Islet of Langerhans (tissue), 1 donor: ENCODE data around the gene GGPS1.
"Not testable (repeated sequence)": the region's sequence is repeated elsewhere in the genome, so short reads cannot be mapped to it uniquely, and the experiment has no call there.

Source experiments
- FAIRE-seq: peaks from one replicate; lab custom pipeline; 2011; peaks lifted over from hg19 to GRCh38; lab: Jason Lieb, UNC

GGPS1 gene

GRCh38 chr1:235328271-235329138 lies at the start of gene GGPS1:
TSS of gene GGPS1 (plus strand) at chr1:235328570. CDS start at chr1:235335265, 6,695 bp downstream.
- peak; percentile 96 for FAIRE-seq

DNA sequence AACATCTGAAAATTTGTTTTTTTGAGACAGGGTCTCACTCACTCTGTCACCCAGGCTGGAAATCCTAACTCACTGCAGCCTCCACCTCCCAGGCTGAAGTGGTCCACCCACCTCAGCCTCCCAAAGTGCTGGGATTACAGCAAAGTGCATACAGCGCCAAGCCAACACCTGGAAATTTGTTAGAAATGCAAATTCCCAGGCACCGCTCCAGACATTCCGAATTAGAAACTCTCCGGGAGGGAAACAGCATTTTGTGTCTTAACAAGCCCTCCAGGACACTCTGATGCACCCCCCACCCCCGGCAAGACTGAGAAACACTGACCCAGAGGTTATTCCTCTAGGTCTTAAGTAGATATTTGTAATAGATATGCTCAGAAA lies 49.5 kb upstream of the GGPS1 start:
- no peak for FAIRE-seq

GRCh38 chr1:235279694-235280093 lies 48.7 kb upstream of the GGPS1 start:
- FAIRE-seq = no peak

- no peak for FAIRE-seq
Measured at GRCh38 chr1:235280467-235280866, 47.9 kb upstream of the GGPS1 start.

- FAIRE-seq = not testable (repeated sequence)
Measured at GRCh38 chr1:235283636-235284035, 44.7 kb upstream of the GGPS1 start.

DNA sequence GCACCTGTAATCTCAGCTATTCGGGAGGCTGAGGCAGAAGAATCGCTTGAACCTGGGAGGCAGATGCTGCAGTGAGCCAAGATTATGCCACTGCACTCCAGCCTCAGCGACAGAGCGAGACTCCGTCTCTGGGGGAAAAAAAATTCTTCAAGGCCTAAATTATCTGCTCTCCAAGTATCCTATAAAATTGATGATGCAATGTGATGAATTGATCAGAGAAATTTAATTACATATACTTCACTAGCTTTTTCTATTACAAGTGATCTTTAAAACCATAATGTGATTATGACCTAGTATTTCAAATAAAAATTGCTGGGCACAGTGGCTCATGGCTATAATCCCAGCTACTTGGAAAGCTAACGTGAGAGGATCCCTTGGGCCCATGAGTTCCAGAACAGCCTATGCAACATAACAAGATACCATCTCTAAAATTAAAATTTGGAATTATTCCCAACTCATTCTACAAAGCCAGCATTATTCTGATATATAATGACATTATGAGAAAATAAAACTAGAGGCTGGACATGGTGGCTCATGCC lies 44.1 kb upstream of the GGPS1 start:
- FAIRE-seq = no peak

GRCh38 chr1:235286667-235287066 lies 41.7 kb upstream of the GGPS1 start:
- FAIRE-seq = no peak

DNA sequence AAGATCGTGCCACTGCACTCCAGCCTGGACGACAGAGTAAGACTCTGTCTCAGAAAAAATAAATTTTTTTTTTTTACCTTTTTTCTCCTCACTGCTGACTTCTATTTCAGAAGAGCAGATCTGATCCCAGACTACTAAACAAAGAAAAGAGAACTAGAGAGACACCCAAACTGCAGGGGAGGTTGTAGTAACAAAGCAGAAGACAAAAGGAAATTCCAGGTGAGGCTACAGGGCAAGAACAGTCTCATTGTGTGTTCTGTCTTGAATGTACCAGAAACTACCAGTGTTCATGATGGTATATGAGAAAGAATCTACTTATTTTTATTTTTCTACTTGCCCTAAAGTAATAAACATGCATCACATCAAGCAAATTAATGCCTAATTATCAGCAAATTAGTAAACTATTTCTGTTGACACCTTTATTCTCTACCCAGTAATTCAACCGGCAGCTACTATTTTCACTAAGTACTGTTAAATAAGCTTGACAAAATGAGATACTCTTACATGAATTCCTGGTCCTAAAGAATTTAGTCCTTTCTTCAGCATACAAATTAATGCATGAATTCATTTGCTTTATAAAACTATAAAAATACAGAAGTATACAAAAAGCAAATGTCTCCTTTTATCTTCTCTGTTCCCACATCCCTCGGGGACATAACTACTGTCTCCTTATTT lies 41.0 kb upstream of the GGPS1 start:
- no peak for FAIRE-seq

DNA sequence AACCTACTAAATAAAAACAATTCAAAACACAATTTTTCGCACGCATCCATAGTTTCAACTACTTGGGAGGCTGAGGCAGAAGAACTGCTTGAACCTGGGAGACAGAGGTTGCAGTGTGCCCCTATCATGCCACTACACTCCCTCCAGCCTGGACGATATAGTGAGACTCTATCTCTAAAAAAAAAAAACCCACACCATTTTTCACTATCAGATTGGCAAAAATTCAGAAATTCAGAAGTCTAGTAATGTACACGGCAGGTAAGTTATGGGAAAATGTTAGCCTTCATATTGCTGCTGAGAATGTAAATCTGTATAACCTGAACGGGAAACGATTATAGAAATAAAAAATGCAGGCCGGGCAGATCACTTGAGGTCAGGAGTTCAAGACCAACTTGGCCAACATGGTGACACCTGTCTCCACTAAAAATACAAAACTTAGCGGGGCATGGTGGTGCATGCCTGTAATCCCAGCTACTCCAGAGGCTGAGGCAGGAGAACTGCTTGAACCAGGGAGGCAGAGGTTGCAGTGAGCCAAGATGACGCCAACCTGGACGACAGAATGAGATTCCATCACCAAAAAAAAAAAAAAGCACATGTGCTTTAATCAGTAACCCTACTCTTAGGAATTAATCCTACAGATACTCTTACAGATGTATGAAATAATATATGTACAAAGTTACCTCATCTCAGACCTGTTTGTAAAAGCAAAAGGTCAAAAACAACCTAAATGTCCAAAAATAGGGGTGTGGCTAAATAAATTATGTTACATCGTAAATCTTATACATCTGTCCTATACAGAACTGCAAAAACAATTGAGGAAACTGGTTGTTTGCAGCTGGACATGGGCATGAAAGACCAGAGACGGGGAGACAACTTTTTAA lies 38.3 kb upstream of the GGPS1 start:
- FAIRE-seq = no peak

- FAIRE-seq = no peak
Measured at GRCh38 chr1:235290740-235291502, 37.4 kb upstream of the GGPS1 start.

GRCh38 chr1:235291599-235292091 lies 36.7 kb upstream of the GGPS1 start:
- FAIRE-seq = no peak

- no peak for FAIRE-seq
Measured at GRCh38 chr1:235292790-235293189, 35.6 kb upstream of the GGPS1 start.

DNA sequence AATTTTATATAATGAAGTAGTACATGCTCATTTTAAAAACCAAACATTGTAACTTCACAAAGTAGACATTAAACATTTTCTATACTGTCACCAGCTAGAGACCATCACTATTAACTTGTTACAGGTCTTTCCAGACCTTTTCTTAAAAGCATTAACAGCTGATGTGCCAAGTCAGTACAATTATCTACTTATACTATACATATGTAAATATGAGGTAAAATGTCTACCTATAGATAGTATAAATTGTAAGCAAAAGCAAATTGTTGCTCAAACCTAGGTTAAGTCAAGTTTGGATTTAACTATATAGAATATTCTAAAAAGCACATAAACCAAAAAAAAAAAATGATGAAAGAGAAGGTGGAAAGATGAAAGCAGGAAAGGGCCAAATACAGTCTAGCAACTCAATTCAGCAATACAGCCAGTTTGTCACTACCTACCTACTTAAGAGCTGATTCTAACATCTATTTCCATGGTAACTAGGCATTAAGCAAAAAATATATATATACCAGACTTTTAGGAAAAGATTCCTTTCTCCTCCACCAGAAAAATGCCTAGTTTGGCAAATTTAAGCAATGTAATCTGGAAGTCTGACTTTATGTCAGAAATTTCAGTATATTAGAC lies 34.9 kb upstream of the GGPS1 start:
- FAIRE-seq = peak; percentile 24

DNA sequence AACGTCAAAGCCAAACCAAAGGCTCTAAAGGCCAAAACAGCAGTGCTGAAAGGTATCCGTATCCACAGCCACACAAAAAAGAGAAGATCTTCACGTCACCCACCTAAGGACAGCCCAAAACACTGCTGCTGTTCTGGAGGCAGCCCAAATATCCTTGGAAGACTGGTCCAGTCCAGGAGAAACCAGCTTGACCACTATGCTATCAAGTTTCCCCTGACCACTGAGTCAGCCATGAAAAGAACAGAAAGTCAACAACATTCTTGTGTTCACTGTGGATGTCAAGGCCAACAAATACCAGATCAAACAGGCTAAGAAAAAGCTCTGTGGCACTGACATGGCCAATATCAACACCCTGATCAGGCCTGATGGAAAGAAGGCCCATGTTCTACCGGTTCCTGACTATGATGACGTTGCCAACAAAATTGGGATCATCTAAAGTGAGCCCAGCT lies 32.4 kb upstream of the GGPS1 start:
- no peak for FAIRE-seq

- no peak for FAIRE-seq
Measured at GRCh38 chr1:235296729-235297128, 31.6 kb upstream of the GGPS1 start.

- no peak for FAIRE-seq
Measured at GRCh38 chr1:235297579-235297978, 30.8 kb upstream of the GGPS1 start.

GRCh38 chr1:235298758-235299157 lies 29.6 kb upstream of the GGPS1 start:
- no peak for FAIRE-seq

GRCh38 chr1:235299169-235299858 lies 29.1 kb upstream of the GGPS1 start:
- FAIRE-seq = no peak

- FAIRE-seq = no peak
Measured at GRCh38 chr1:235302143-235302542, 26.2 kb upstream of the GGPS1 start.
